GM19193 (cell line): ENCODE measurements around the gene CXCL17.

Experiments
- POLR2A ChIP-seq: IDR thresholded peaks from 4 replicates; pipeline ENCODE4 v1.6.1; 2011; ENCODE audit not compliant: insufficient read depth, insufficient read length; ENCODE audit errors: extremely low read depth

CXCL17 gene

GRCh38 chr19:42442833-42443232 is at the start of gene CXCL17:
CXCL17 (minus strand) TSS chr19:42442946; CDS start chr19:42442832, 114 bp downstream.
- TF ChIP-seq POLR2A, result no peak

- TF ChIP-seq POLR2A, result no peak
Measured at GRCh38 chr19:42488783-42489521, 46.2 kb upstream of the CXCL17 start.

GRCh38 chr19:42487798-42488178 is 45.0 kb upstream of the CXCL17 start:
- TF ChIP-seq POLR2A, result no peak

GRCh38 chr19:42487032-42487797 is 44.5 kb upstream of the CXCL17 start:
- TF ChIP-seq POLR2A, result no peak

- TF ChIP-seq POLR2A, result no peak
Measured at GRCh38 chr19:42480335-42481095, 37.8 kb upstream of the CXCL17 start.

GRCh38 chr19:42479736-42480135 is 37.0 kb upstream of the CXCL17 start:
- no peak for TF ChIP-seq POLR2A

GRCh38 chr19:42478765-42479311 is 36.1 kb upstream of the CXCL17 start:
- no peak for TF ChIP-seq POLR2A

- TF ChIP-seq POLR2A, result no peak
Measured at GRCh38 chr19:42477933-42478332, 35.2 kb upstream of the CXCL17 start.

- no peak for TF ChIP-seq POLR2A
Measured at GRCh38 chr19:42477117-42477516, 34.4 kb upstream of the CXCL17 start.

- no peak for TF ChIP-seq POLR2A
Measured at GRCh38 chr19:42475366-42475765, 32.6 kb upstream of the CXCL17 start.

GRCh38 chr19:42474743-42475142 is 32.0 kb upstream of the CXCL17 start:
- no peak for TF ChIP-seq POLR2A

GRCh38 chr19:42473686-42474085 is 30.9 kb upstream of the CXCL17 start:
- no peak for TF ChIP-seq POLR2A

- no peak for TF ChIP-seq POLR2A
Measured at GRCh38 chr19:42472402-42473147, 29.8 kb upstream of the CXCL17 start.

- no peak for TF ChIP-seq POLR2A
Measured at GRCh38 chr19:42471554-42472249, 29.0 kb upstream of the CXCL17 start.
